Eye (tissue), 1 donor: ENCODE measurements around the gene RRAS.

ENCODE experiments used
- DNase-seq: peaks from one replicate; pipeline ENCODE4 v3.0.0-alpha.2; 2015

Gene RRAS

GRCh38 chr19:49640113-49640898 is at the start of gene RRAS:
Gene RRAS (minus strand): TSS chr19:49640143. CDS start chr19:49640098, 45 bp downstream.
- DNase-seq: peak; percentile 100

GRCh38 chr19:49689133-49690078 is 49.5 kb upstream of the RRAS start, which contains the start of gene ADM5:
Gene ADM5 (plus strand): TSS chr19:49689594. CDS start chr19:49689838, 244 bp downstream.
- DNase-seq: peak; percentile 65

GRCh38 chr19:49688531-49689132 is 48.7 kb upstream of the RRAS start:
- DNase-seq: no peak

GRCh38 chr19:49687566-49688316 is 47.8 kb upstream of the RRAS start:
- DNase-seq: no peak

- DNase-seq: no peak
These were observed 47.2 kb upstream of the RRAS start for GRCh38 chr19:49687150-49687549.

- no peak for DNase-seq
These were observed 46.7 kb upstream of the RRAS start for GRCh38 chr19:49686503-49687088.

GRCh38 chr19:49685845-49686332 is 45.9 kb upstream of the RRAS start:
- DNase-seq: no peak

- DNase-seq: no peak
These were observed 45.1 kb upstream of the RRAS start for GRCh38 chr19:49684983-49685553.

GRCh38 chr19:49684251-49684982 is 44.5 kb upstream of the RRAS start:
- DNase-seq: no peak

- no peak for DNase-seq
These were observed 43.9 kb upstream of the RRAS start for GRCh38 chr19:49683814-49684250.

GRCh38 chr19:49682274-49682673 is 42.3 kb upstream of the RRAS start:
- DNase-seq: no peak

GRCh38 chr19:49681830-49682229 is 41.9 kb upstream of the RRAS start:
- DNase-seq: no peak

GRCh38 chr19:49680421-49681351 is 40.7 kb upstream of the RRAS start:
- DNase-seq: peak; percentile 99

- DNase-seq: no peak
These were observed 39.9 kb upstream of the RRAS start for GRCh38 chr19:49679771-49680413.

GRCh38 chr19:49678985-49679770 is 39.2 kb upstream of the RRAS start:
- no peak for DNase-seq

- DNase-seq: peak; percentile 97
These were observed 38.1 kb upstream of the RRAS start for GRCh38 chr19:49677901-49678674.

GRCh38 chr19:49677231-49677900 is 37.4 kb upstream of the RRAS start, which contains the start of gene PRMT1:
Gene PRMT1 (plus strand): TSS chr19:49677271. CDS start chr19:49677281, 10 bp downstream.
- DNase-seq: no peak
